ENCODE results near the gene ACSS2. TPM values are rescaled to one million over a fixed set of nuclear protein-coding genes. Genes with fewer than 3 reads are reported as not detected.

Gene ACSS2
- polyA plus RNA-seq, 2 of the 4 experiments (the other 2 are of a cell fraction): 22.1 to 24.1 TPM

GRCh38 chr20:34881689-34882088 lies 5.3 kb downstream of the ACSS2 start:
- Histone ChIP-seq H3K9me3 (no peaks in the 10 kb centered on the region), H3K4me2 (no peak overlapping the region), H3K4me1 (peaks cover 17% of the 10 kb centered on the region; the same call in 2 of the 3 replicates), H3K4me3 (no peak overlapping the region), H3K27ac (no peak overlapping the region)
- TF ChIP-seq ESRRA (IDR thresholded peaks at IDR 0.05; ENCODE audit: borderline replicate concordance, low read length) (no peak), EP300 (IDR thresholded peaks at IDR 0.05) (no peak)
- WGBS (ENCODE audit: missing lambda C conversion rate): 46% methylated on average over 2 of the region's 2 CpGs
- CTCF ChIA-PET: no interaction called here
- ATAC-seq (no peak), DNase-seq (ENCODE audit: low read depth in 1 of 2, low spot score in 1 of 2) (no peak), FAIRE-seq (no peak)
- POLR2A ChIA-PET: no interaction called here

- H3K27ac ChIP-seq: no peak overlapping the region
- peaks cover 17% of the 10 kb centered on the region; the same call in 2 of the 3 replicates for H3K4me1 ChIP-seq
- TF ChIP-seq ESRRA (IDR thresholded peaks at IDR 0.05; ENCODE audit: borderline replicate concordance, low read length) (no peak), MAZ (IDR thresholded peaks at IDR 0.05; ENCODE audit: borderline replicate concordance, low read depth, low read length) (no peak), FOXS1 (CRISPR knock-in tag; IDR thresholded peaks at IDR 0.05) (no peak), USF2 (IDR thresholded peaks at IDR 0.05) (no peak), HEYL (CRISPR knock-in tag; IDR thresholded peaks at IDR 0.05) (no peak), REST (IDR thresholded peaks at IDR 0.05) (no peak), FOSL2 (IDR thresholded peaks at IDR 0.05) (no peak), FOSL2 (CRISPR knock-in tag; IDR thresholded peaks at IDR 0.05) (no peak)
- H3K9me3 ChIP-seq: no peaks in the 10 kb centered on the region
- ATAC-seq (no peak), FAIRE-seq (no peak), DNase-seq (ENCODE audit: low read depth in 1 of 2, low spot score in 1 of 2) (no peak)
- POLR2A ChIA-PET: no interaction called here
- CTCF ChIA-PET: interaction anchor here (0.6 to 3.0 kb wide), 4 partner anchors 9 to 556 kb away, joined by 3 to 17 read pairs (median 4); no protein-coding TSS in a partner anchor
- H3K4me3 ChIP-seq: no peak overlapping the region
- H3K4me2 ChIP-seq: no peak overlapping the region
Observed at GRCh38 chr20:34883087-34883688, 6.8 kb downstream of the ACSS2 start.

- Histone ChIP-seq H3K9me3 (no peaks in the 10 kb centered on the region), H3K4me3 (no peak overlapping the region), H3K4me2 (no peak overlapping the region), H3K4me1 (peaks cover 17% of the 10 kb centered on the region; the same call in 2 of the 3 replicates), H3K27ac (no peak overlapping the region)
- 86% methylated on average over 4 of the region's 4 CpGs for WGBS (ENCODE audit: missing lambda C conversion rate)
- no peak for ATAC-seq
- FAIRE-seq: no peak
- DNase-seq (ENCODE audit: low read depth in 1 of 2, low spot score in 1 of 2): no peak
- ChIA-PET POLR2A (no interaction called here), CTCF (interaction anchor here (0.6 to 3.0 kb wide), 4 partner anchors 9 to 30 kb away, joined by 3 to 17 read pairs (median 4); no protein-coding TSS in a partner anchor)
- TF ChIP-seq ZNF302 (CRISPR knock-in tag; IDR thresholded peaks at IDR 0.05) (no peak), ELK1 (IDR thresholded peaks at IDR 0.05; ENCODE audit: low read depth, low read length) (no peak), NPAS2 (CRISPR knock-in tag; IDR thresholded peaks at IDR 0.05; ENCODE audit: borderline replicate concordance) (no peak), HOXB13 (CRISPR knock-in tag; IDR thresholded peaks at IDR 0.05; ENCODE audit: low read depth) (no peak), CTCF (IDR thresholded peaks at IDR 0.05) (no peak), MAX (IDR thresholded peaks at IDR 0.05) (no peak), MYC (IDR thresholded peaks at IDR 0.05; ENCODE audit: borderline replicate concordance, low read length) (no peak), MAFK (IDR thresholded peaks at IDR 0.05; ENCODE audit: partially characterized antibody) (no peak), CHD4 (IDR thresholded peaks at IDR 0.05; ENCODE audit: borderline replicate concordance) (no peak), ATOH8 (CRISPR knock-in tag; IDR thresholded peaks at IDR 0.05; ENCODE audit: low read depth) (no peak)
Observed at GRCh38 chr20:34883809-34884208, 7.4 kb downstream of the ACSS2 start.
